Tibial nerve (tissue), 4 donors: Measurements from ENCODE around the gene ELMOD3. TPM values are rescaled to one million over a fixed set of nuclear protein-coding genes. Genes with fewer than 3 reads are reported as not detected.
"Not testable (repeated sequence)": the region's sequence is repeated elsewhere in the genome, so short reads cannot be mapped to it uniquely, and the experiment has no call there.

ENCODE experiments used
- DNase-seq, 2 donors: peaks; one replicate each; pipeline ENCODE4 v3.0.0-alpha.2; 2019; ENCODE audit warnings: low spot score in 2 of 2
- H3K27ac ChIP-seq, 4 donors: fragments of 200-600 bp; sonication (generic) in 3 of 4; one replicate each; pipeline ENCODE4 v1.5.1; 2017 to 2019; ENCODE audit warnings: mild to moderate bottlenecking in 1 of 4
- H3K27me3 ChIP-seq, 2 donors: fragments of 200-600 bp; sonication (generic) in 1 of 2; one replicate each; pipeline versions ENCODE4 v1.5.1 to v1.6.0; 2017 to 2019
- H3K36me3 ChIP-seq, 3 donors: fragments of 200-600 bp; sonication (generic); one replicate each; pipeline ENCODE4 v1.5.1; 2018 to 2019
- H3K4me1 ChIP-seq, 4 donors: fragments of 200-600 bp; sonication (generic) in 3 of 4; one replicate each; pipeline ENCODE4 v1.5.1; 2017 to 2019
- H3K4me3 ChIP-seq, 4 donors: fragments of 200-600 bp; sonication (generic) in 3 of 4; one replicate each; pipeline ENCODE4 v1.5.1; 2017 to 2019; ENCODE audit warnings: mild to moderate bottlenecking in 1 of 4, moderate library complexity in 1 of 4
- H3K9me3 ChIP-seq, 4 donors: fragments of 200-600 bp; sonication (generic) in 3 of 4; one replicate each; pipeline ENCODE4 v1.5.1; 2017 to 2019
- CTCF ChIP-seq, 5 experiments: fragments of 200-600 bp in 3 of 5; fragments of 450-650 bp in 2 of 5; sonication (generic) in 3 of 5; IDR thresholded peaks; one replicate each; pipeline ENCODE4 v1.5.1; 2016 to 2019; ENCODE audit warnings: antibody characterized with exemption in 5 of 5, mild to moderate bottlenecking in 3 of 5, moderate library complexity in 2 of 5
- EP300 ChIP-seq, 2 donors: sonication (generic); formaldehyde crosslinking; IDR thresholded peaks; one replicate each; pipeline ENCODE4 v1.6.1; 2017; ENCODE audit warnings: antibody characterized with exemption in 2 of 2, mild to moderate bottlenecking in 1 of 2
- POLR2A ChIP-seq, 2 donors: fragments of 450-650 bp; IDR thresholded peaks; one replicate each; pipeline ENCODE4 v1.6.1; 2017; ENCODE audit warnings: antibody characterized with exemption in 2 of 2, mild to moderate bottlenecking in 2 of 2, moderate library complexity in 2 of 2
- WGBS, 2 donors: methylation state at CpG; one replicate each; pipeline ENCODE4 v1.1.5; 2018; 5-methylcytosine and 5-hydroxymethylcytosine counted together
- total RNA-seq, 4 donors: library from RNA; depleted of rRNA; stranded (reverse); fragments of >200 nt; gene quantifications; one replicate each; pipeline ENCODE4 v1.1.0, GENCODE V29; 2016

Gene ELMOD3
- total RNA-seq, 4 donors from 2014 or later, result 21.2 to 39.0 (median 35.4) TPM

GRCh38 chr2:85341269-85342029, 13.1 kb upstream of the ELMOD3 start:
- Histone ChIP-seq H3K36me3 (peaks cover 0 to 52% (median 6%) of the 10 kb centered on the region in 3 donors), H3K4me1 (no peaks in the 10 kb centered on the region), H3K27ac (no peak overlapping the region), H3K27me3 (no peaks in the 10 kb centered on the region), H3K9me3 (no peaks in the 10 kb centered on the region), H3K4me3 (no peak overlapping the region)
- no peak for DNase-seq
- no peak for TF ChIP-seq POLR2A (IDR thresholded peaks at IDR 0.05)
- no peak for TF ChIP-seq EP300 (IDR thresholded peaks at IDR 0.05)
- TF ChIP-seq CTCF (IDR thresholded peaks at IDR 0.05), result no peak
- WGBS, 2 donors, result 85 to 87% methylated on average over 30 of the region's 30 CpGs

- no peak for TF ChIP-seq CTCF (IDR thresholded peaks at IDR 0.05)
- no peak for TF ChIP-seq EP300 (IDR thresholded peaks at IDR 0.05)
- TF ChIP-seq POLR2A (IDR thresholded peaks at IDR 0.05), result no peak
- no peak overlapping the region for H3K4me3 ChIP-seq
- H3K27me3 ChIP-seq, result no peaks in the 10 kb centered on the region
- no peak overlapping the region for H3K27ac ChIP-seq
- H3K36me3 ChIP-seq, result peaks cover 0 to 59% (median 6%) of the 10 kb centered on the region in 3 donors
- no peaks in the 10 kb centered on the region for H3K4me1 ChIP-seq
- DNase-seq, result no peak
- no peaks in the 10 kb centered on the region for H3K9me3 ChIP-seq
- WGBS, 2 donors, result 82 to 86% methylated on average over 3 of the region's 3 CpGs
These were observed 12.4 kb upstream of the ELMOD3 start for GRCh38 chr2:85342156-85342555.

- H3K4me1 ChIP-seq, H3K27ac ChIP-seq, H3K4me3 ChIP-seq, H3K27me3 ChIP-seq, H3K9me3 ChIP-seq, DNase-seq: not testable (repeated sequence)
- H3K36me3 ChIP-seq, result peaks cover 0 to 71% (median 6%) of the 10 kb centered on the region in 3 donors
- WGBS, 2 donors, result 84 to 97% methylated on average over 8 to 10 of the region's 10 CpGs
These were observed 11.2 kb upstream of the ELMOD3 start for GRCh38 chr2:85343207-85343895.

- TF ChIP-seq POLR2A (IDR thresholded peaks at IDR 0.05) (no peak), CTCF (IDR thresholded peaks at IDR 0.05) (no peak), EP300 (IDR thresholded peaks at IDR 0.05) (no peak)
- Histone ChIP-seq H3K36me3 (peaks cover 0 to 81% (median 6%) of the 10 kb centered on the region in 3 donors), H3K4me3 (no peak overlapping the region), H3K27ac (no peak overlapping the region), H3K4me1 (no peaks in the 10 kb centered on the region), H3K27me3 (no peaks in the 10 kb centered on the region), H3K9me3 (no peaks in the 10 kb centered on the region)
- WGBS, 2 donors, result 83 to 85% methylated on average over 14 of the region's 14 CpGs
- no peak for DNase-seq
These were observed 10.1 kb upstream of the ELMOD3 start for GRCh38 chr2:85344356-85344954.

GRCh38 chr2:85347599-85347998, 7.0 kb upstream of the ELMOD3 start:
- Histone ChIP-seq H3K4me1 (peaks cover 0 to 3% (median 0%) of the 10 kb centered on the region in 4 donors), H3K27me3 (no peaks in the 10 kb centered on the region), H3K27ac (no peak overlapping the region), H3K4me3 (no peak overlapping the region), H3K36me3 (peaks cover 4 to 90% (median 6%) of the 10 kb centered on the region in 3 donors), H3K9me3 (no peaks in the 10 kb centered on the region)
- TF ChIP-seq POLR2A (IDR thresholded peaks at IDR 0.05) (no peak), CTCF (IDR thresholded peaks at IDR 0.05) (no peak), EP300 (IDR thresholded peaks at IDR 0.05) (no peak)
- no peak for DNase-seq
- 91 to 93% methylated on average over 3 of the region's 3 CpGs for whole genome bisulfite sequencing, 2 donors
